AG04449 (cell line): Measurements from ENCODE around the gene OGFOD3.

Source experiments
- CTCF ChIA-PET: fragments of 350-600 bp; formaldehyde crosslinking; extraction: SDS; loops from one replicate; lab custom pipeline; 2021; ENCODE audit warnings: antibody characterized with exemption; lab: Yijun Ruan, JAX
- POLR2A ChIA-PET: fragments of 400-600, 350-600 bp; formaldehyde crosslinking; extraction: SDS; loops from one replicate; lab custom pipeline; 2020; ENCODE audit warnings: antibody characterized with exemption, inconsistent platforms; lab: Yijun Ruan, JAX
- DNase-seq: peaks from one replicate; pipeline ENCODE4 v3.0.0-alpha.2; 2010; ENCODE audit warnings: low read depth, low spot score
- H3K4me3 ChIP-seq: 2 replicates; pipeline ENCODE4 v1.5.1; 2011; ENCODE audit warnings: low read depth, mild to moderate bottlenecking, control low read depth, low read length
- TF ChIP-seq, protein P1 (sequence below): IDR thresholded peaks from one replicate; pipeline ENCODE4 v1.5.1; 2011; ENCODE audit warnings: mild to moderate bottlenecking, moderate library complexity, low read length, control low read depth, inconsistent platforms; ENCODE audit not compliant: insufficient read depth; ENCODE audit errors: missing control alignments

The OGFOD3 gene

DNA sequence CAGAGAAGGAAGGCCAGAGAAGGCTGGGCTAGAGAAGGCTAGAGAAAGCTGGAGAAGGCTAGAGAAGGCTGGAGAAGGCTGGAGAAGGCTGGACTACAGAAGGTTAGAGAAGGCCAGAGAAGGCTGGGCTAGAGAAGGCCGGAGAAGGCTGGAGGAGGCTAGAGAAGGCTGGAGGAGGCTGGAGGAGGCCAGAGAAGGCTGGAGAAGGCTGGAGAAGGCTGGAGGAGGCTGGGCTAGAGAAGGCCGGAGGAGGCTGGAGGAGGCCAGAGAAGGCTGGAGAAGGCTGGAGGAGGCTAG lies 6.4 kb upstream of the OGFOD3 start:
- no peak for DNase-seq
- ChIA-PET POLR2A (no interaction called here), CTCF (interaction anchor here (1.0 to 2.3 kb wide), 4 partner anchors 9 to 59 kb away, joined by 3 to 5 read pairs (median 5); no protein-coding TSS in a partner anchor)
- TF ChIP-seq, protein P1, sequence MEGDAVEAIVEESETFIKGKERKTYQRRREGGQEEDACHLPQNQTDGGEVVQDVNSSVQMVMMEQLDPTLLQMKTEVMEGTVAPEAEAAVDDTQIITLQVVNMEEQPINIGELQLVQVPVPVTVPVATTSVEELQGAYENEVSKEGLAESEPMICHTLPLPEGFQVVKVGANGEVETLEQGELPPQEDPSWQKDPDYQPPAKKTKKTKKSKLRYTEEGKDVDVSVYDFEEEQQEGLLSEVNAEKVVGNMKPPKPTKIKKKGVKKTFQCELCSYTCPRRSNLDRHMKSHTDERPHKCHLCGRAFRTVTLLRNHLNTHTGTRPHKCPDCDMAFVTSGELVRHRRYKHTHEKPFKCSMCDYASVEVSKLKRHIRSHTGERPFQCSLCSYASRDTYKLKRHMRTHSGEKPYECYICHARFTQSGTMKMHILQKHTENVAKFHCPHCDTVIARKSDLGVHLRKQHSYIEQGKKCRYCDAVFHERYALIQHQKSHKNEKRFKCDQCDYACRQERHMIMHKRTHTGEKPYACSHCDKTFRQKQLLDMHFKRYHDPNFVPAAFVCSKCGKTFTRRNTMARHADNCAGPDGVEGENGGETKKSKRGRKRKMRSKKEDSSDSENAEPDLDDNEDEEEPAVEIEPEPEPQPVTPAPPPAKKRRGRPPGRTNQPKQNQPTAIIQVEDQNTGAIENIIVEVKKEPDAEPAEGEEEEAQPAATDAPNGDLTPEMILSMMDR, result no peak
- no peak overlapping the region for H3K4me3 ChIP-seq

DNA sequence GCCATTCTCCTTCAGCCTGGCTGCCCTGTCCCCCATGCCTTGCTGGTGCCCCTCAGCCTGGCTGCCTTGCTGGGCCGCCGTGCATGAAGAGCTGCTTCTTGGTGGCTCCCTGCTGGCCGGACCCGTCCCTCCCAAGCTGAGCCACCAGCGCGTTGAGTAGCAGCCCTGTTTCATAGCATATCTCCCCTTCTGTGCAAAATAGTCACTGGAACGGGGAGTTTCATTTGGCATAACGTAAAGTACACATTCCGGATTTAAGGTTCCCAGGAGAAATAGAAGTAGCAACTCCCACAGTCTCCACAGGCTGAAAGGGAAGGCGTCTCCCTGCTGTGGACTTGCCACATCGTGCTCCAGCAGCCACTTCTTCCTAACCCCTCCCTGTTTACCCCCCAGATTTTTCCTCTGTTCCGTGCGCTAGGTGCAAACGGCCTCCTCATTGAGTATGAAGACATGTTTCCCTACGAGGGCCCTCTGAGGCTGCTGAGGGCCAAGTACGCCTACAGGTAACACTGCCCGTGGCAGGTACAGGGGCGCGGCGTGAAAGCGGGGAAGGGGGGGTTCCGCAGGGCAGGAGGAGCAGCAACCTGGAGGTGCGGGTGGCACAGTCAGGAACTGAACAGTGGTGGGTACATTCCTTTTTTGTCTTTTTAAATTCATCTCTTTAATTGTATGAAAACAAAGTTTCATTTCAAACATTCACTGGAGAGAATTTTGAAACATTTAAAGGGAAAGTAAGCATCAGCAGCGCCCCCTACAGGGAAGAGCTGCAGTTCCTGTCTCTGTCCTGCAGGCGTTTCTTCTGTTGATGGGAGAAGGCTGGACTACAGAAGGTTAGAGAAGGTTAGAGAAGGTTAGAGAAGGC lies 5.8 kb upstream of the OGFOD3 start:
- ChIA-PET CTCF (interaction anchor here (1.0 to 2.3 kb wide), 5 partner anchors 8 to 58 kb away, joined by 3 to 5 read pairs (median 5); no protein-coding TSS in a partner anchor), POLR2A (no interaction called here)
- H3K4me3 ChIP-seq, result no peak overlapping the region
- DNase-seq, result no peak
- TF ChIP-seq, protein P1, result peak; percentile 59

DNA sequence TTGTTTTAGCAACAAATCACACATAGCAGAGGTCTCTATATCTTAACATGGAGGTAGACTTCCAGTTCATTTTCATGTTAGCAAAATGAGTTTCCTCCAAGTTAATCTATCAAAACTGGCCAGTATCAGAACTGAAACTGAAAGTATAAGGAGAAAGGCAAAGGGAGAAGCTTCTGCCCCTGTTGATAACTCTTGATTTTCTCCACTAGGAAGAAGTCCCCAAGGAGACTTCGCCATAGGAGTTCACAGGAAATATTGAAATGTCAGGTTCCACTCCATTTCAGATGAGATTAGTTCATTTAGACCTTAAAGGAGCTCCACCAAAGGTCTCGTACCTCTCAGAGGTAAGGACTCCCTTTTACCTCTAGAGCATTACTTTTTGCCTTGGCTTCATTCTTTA lies 1.2 kb upstream of the OGFOD3 start:
- ChIA-PET CTCF (interaction anchor here (0.9 to 7.1 kb wide), 11 partner anchors 8 to 175 kb away, joined by 3 to 61 read pairs (median 4); no protein-coding TSS in a partner anchor), POLR2A (no interaction called here)
- no peak for DNase-seq
- peak overlapping the region; percentile 80 for H3K4me3 ChIP-seq
- TF ChIP-seq, protein P1, result no peak

DNA sequence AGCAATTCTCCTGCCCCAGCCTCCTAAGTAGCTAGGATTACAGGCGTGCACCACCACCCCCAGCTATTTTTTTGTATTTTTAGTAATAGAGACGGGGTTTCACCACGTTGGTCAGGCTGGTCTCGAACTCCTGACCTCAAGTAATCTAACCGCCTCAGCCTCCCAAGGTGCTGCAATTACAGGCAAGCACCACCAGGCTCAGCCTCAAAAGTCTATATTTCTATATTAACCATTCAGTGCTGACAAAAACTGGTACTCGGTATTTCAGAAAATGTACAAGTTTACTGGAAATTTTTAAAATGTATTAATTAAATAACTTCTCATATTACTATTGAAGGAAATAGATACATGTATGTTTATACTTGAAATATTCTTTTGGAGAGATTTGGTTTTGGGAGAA lies 1.6 kb downstream of the OGFOD3 start:
- TF ChIP-seq, protein P1, result no peak
- CTCF ChIA-PET, result interaction anchor here (0.8 to 7.1 kb wide), 14 partner anchors 8 to 117 kb away, joined by 3 to 61 read pairs (median 4); no protein-coding TSS in a partner anchor
- POLR2A ChIA-PET, result no interaction called here
- no peak overlapping the region for H3K4me3 ChIP-seq
- no peak for DNase-seq

DNA sequence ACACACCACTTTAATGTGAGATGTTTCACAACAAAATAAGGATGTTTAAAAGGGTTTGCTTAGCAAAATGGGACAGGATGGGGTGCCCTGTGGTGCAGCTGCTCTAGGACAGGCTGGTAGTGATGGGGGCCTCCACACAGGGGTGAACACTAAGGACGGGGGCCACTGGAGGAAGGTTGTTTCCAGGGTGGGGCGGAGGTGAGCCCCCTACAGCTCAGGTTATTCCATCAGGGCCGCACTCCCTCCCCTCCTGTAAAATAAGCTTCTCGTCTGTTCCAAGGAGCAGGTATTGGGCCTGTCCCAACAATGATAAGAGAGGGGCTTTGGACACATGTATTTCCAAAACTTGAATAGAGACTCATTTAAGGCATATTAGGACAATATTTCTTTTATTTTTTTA lies 2.1 kb downstream of the OGFOD3 start:
- TF ChIP-seq, protein P1, result no peak
- DNase-seq, result no peak
- ChIA-PET POLR2A (no interaction called here), CTCF (interaction anchor here (0.7 to 7.1 kb wide), 14 partner anchors 9 to 116 kb away, joined by 3 to 61 read pairs (median 4); no protein-coding TSS in a partner anchor)
- no peak overlapping the region for H3K4me3 ChIP-seq

DNA sequence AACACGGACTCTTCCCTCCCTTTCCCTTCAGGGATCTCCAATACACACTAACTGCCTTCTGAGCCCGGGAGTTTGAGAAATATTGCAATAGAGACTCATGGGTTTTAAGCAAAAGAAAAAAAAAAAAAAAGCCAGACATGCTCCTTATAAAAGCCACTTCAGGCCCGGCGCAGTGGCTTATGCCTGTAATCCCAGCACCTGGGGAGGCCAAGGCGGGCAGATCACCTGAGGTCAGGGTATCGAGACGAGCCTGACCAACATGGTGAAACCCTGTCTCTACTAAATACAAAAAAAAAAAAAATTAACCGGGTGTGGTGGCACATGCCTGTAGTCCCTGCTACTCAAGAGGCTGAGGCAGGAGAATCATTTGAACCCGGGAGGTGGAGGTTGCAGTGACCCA lies 2.6 kb downstream of the OGFOD3 start:
- no peak for DNase-seq
- TF ChIP-seq, protein P1, result no peak
- CTCF ChIA-PET, result interaction anchor here (0.7 to 7.1 kb wide), 10 partner anchors 9 to 116 kb away, joined by 3 to 61 read pairs (median 4); no protein-coding TSS in a partner anchor
- POLR2A ChIA-PET, result no interaction called here
- no peak overlapping the region for H3K4me3 ChIP-seq
